ENCODE measurements around the gene PACRG.

PACRG gene

GRCh38 chr6:162710936-162711335 is 16.8 kb upstream of the PACRG start:
- H3K23ac ChIP-seq (ENCODE audit: low read length): no peak overlapping the region
- H2BK120ac ChIP-seq (ENCODE audit: insufficient read depth, low read length, poor library complexity): no peak overlapping the region
- H4K8ac ChIP-seq (ENCODE audit: low read depth, low read length): no peak overlapping the region
- no peak overlapping the region for H4K91ac ChIP-seq (ENCODE audit: low read depth, low read length)
- no peaks in the 10 kb centered on the region for H3K27me3 ChIP-seq (ENCODE audit: insufficient read depth, low read length)
- no peaks in the 10 kb centered on the region for H3K79me1 ChIP-seq (ENCODE audit: low read length)
- H3K18ac ChIP-seq (ENCODE audit: low read length): no peak overlapping the region
- H3K36me3 ChIP-seq (ENCODE audit: control insufficient read depth in 1 of 2, insufficient read depth in 2 of 2, low read length in 2 of 2): no peaks in the 10 kb centered on the region
- H2AK5ac ChIP-seq (ENCODE audit: low read length): no peak overlapping the region
- no peak for DNase-seq
- H3K4me2 ChIP-seq (ENCODE audit: low read length): no peak overlapping the region
- no peak overlapping the region for H2BK5ac ChIP-seq (ENCODE audit: low read depth, low read length, poor library complexity)
- no peak overlapping the region for H4K12ac ChIP-seq (ENCODE audit: low read depth, low read length)
- no peak overlapping the region for H3K14ac ChIP-seq (ENCODE audit: low read length)
- no peak overlapping the region for H3K4me3 ChIP-seq (ENCODE audit: low read depth, low read length)
- peaks cover 0 to 2% of the 10 kb centered on the region in 2 experiments for H3K4me1 ChIP-seq (ENCODE audit: control insufficient read depth in 1 of 2, insufficient read depth in 2 of 2, low read length in 2 of 2)
- H2BK12ac ChIP-seq (ENCODE audit: low read length): no peak overlapping the region
- H3K9ac ChIP-seq (ENCODE audit: low read length): no peak overlapping the region
- no peak overlapping the region for H3K4ac ChIP-seq (ENCODE audit: low read depth, low read length)
- no peak overlapping the region for H2AFZ ChIP-seq (ENCODE audit: insufficient read depth, low read length, poor library complexity)
- H3K9me3 ChIP-seq (ENCODE audit: insufficient read depth, low read depth, low read length): no peaks in the 10 kb centered on the region
- no CpG with 5 or more reads among the region's 2 CpGs for WGBS (ENCODE audit: extremely low coverage, insufficient coverage, insufficient read length)
- H3K27ac ChIP-seq (ENCODE audit: low read depth, low read length): no peak overlapping the region
- no peaks in the 10 kb centered on the region for H3K79me2 ChIP-seq (ENCODE audit: control insufficient read depth, insufficient read depth, low read length, poor library complexity)

DNA sequence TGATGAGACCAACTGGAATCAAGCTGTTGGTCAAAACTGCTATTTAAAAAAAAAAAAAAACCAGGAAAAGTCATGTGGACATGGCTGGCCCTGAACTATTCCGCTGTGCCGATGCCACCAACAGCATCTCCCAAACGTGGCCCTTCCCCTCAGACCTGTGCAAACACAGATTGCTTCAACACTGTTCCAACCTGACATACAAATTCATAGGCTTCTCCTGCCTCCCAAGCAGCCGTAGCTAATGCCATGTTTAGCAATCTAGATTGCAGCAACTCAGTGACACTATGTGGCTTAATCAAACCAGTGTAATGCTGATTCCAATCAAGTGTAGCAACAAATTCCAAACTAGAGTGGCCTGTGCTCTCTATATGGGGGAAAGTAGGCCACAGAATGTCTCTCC is 16.4 kb upstream of the PACRG start:
- H2BK12ac ChIP-seq (ENCODE audit: low read length): no peak overlapping the region
- no peaks in the 10 kb centered on the region for H3K27me3 ChIP-seq (ENCODE audit: insufficient read depth, low read length)
- H3K18ac ChIP-seq (ENCODE audit: low read length): no peak overlapping the region
- no peaks in the 10 kb centered on the region for H3K79me2 ChIP-seq (ENCODE audit: control insufficient read depth, insufficient read depth, low read length, poor library complexity)
- H3K36me3 ChIP-seq (ENCODE audit: control insufficient read depth in 1 of 2, insufficient read depth in 2 of 2, low read length in 2 of 2): no peaks in the 10 kb centered on the region
- no CpG with 5 or more reads among the region's 4 CpGs for WGBS (ENCODE audit: extremely low coverage, insufficient coverage, insufficient read length)
- no peak overlapping the region for H4K12ac ChIP-seq (ENCODE audit: low read depth, low read length)
- no peak for DNase-seq
- no peak overlapping the region for H2BK120ac ChIP-seq (ENCODE audit: insufficient read depth, low read length, poor library complexity)
- no peak overlapping the region for H3K23ac ChIP-seq (ENCODE audit: low read length)
- H2AK5ac ChIP-seq (ENCODE audit: low read length): no peak overlapping the region
- H3K79me1 ChIP-seq (ENCODE audit: low read length): no peaks in the 10 kb centered on the region
- H3K4me2 ChIP-seq (ENCODE audit: low read length): no peak overlapping the region
- no peaks in the 10 kb centered on the region for H3K9me3 ChIP-seq (ENCODE audit: insufficient read depth, low read depth, low read length)
- no peak overlapping the region for H3K4ac ChIP-seq (ENCODE audit: low read depth, low read length)
- H2BK5ac ChIP-seq (ENCODE audit: low read depth, low read length, poor library complexity): no peak overlapping the region
- H3K9ac ChIP-seq (ENCODE audit: low read length): no peak overlapping the region
- H3K27ac ChIP-seq (ENCODE audit: low read depth, low read length): no peak overlapping the region
- H3K4me1 ChIP-seq (ENCODE audit: control insufficient read depth in 1 of 2, insufficient read depth in 2 of 2, low read length in 2 of 2): peaks cover 0 to 2% of the 10 kb centered on the region in 2 experiments
- H4K8ac ChIP-seq (ENCODE audit: low read depth, low read length): no peak overlapping the region
- H3K14ac ChIP-seq (ENCODE audit: low read length): no peak overlapping the region
- H4K91ac ChIP-seq (ENCODE audit: low read depth, low read length): no peak overlapping the region
- H2AFZ ChIP-seq (ENCODE audit: insufficient read depth, low read length, poor library complexity): no peak overlapping the region
- no peak overlapping the region for H3K4me3 ChIP-seq (ENCODE audit: low read depth, low read length)

DNA sequence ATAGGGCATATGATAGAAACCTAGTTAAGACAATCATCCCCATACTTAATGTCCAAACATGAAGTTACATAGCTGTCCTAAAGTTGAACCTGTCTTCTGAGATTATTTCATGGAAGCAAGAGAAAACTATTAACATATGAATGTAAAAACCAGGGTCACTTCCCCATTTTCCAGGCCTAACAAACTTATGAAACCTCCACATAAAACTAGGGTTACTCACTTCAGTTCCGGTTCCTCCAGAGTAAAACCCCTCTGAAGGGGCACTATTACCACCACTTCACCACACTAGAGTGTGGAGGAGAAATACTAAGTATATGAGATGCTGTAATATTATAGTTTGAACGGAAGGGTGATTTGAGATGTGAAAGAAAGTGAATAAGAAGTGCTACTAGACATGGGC is 15.1 kb upstream of the PACRG start:
- Histone ChIP-seq H3K9me3 (ENCODE audit: insufficient read depth, low read depth, low read length) (no peaks in the 10 kb centered on the region), H2AK5ac (ENCODE audit: low read length) (no peak overlapping the region), H4K91ac (ENCODE audit: low read depth, low read length) (no peak overlapping the region), H3K18ac (ENCODE audit: low read length) (no peak overlapping the region), H3K27me3 (ENCODE audit: insufficient read depth, low read length) (no peaks in the 10 kb centered on the region), H2BK5ac (ENCODE audit: low read depth, low read length, poor library complexity) (no peak overlapping the region), H3K4me1 (ENCODE audit: control insufficient read depth in 1 of 2, insufficient read depth in 2 of 2, low read length in 2 of 2) (peaks cover 0 to 2% of the 10 kb centered on the region in 2 experiments), H3K23ac (ENCODE audit: low read length) (no peak overlapping the region), H3K27ac (ENCODE audit: low read depth, low read length) (no peak overlapping the region), H2BK120ac (ENCODE audit: insufficient read depth, low read length, poor library complexity) (no peak overlapping the region), H4K8ac (ENCODE audit: low read depth, low read length) (no peak overlapping the region), H3K36me3 (ENCODE audit: control insufficient read depth in 1 of 2, insufficient read depth in 2 of 2, low read length in 2 of 2) (no peaks in the 10 kb centered on the region), H4K12ac (ENCODE audit: low read depth, low read length) (no peak overlapping the region), H2BK12ac (ENCODE audit: low read length) (no peak overlapping the region), H3K4me3 (ENCODE audit: low read depth, low read length) (no peak overlapping the region), H3K4me2 (ENCODE audit: low read length) (no peak overlapping the region), H3K9ac (ENCODE audit: low read length) (no peak overlapping the region), H2AFZ (ENCODE audit: insufficient read depth, low read length, poor library complexity) (no peak overlapping the region), H3K4ac (ENCODE audit: low read depth, low read length) (no peak overlapping the region), H3K79me2 (ENCODE audit: control insufficient read depth, insufficient read depth, low read length, poor library complexity) (no peaks in the 10 kb centered on the region), H3K14ac (ENCODE audit: low read length) (no peak overlapping the region), H3K79me1 (ENCODE audit: low read length) (no peaks in the 10 kb centered on the region)
- 100% methylated on average over 1 of the region's 2 CpGs for WGBS (ENCODE audit: extremely low coverage, insufficient coverage, insufficient read length)
- no peak for DNase-seq

DNA sequence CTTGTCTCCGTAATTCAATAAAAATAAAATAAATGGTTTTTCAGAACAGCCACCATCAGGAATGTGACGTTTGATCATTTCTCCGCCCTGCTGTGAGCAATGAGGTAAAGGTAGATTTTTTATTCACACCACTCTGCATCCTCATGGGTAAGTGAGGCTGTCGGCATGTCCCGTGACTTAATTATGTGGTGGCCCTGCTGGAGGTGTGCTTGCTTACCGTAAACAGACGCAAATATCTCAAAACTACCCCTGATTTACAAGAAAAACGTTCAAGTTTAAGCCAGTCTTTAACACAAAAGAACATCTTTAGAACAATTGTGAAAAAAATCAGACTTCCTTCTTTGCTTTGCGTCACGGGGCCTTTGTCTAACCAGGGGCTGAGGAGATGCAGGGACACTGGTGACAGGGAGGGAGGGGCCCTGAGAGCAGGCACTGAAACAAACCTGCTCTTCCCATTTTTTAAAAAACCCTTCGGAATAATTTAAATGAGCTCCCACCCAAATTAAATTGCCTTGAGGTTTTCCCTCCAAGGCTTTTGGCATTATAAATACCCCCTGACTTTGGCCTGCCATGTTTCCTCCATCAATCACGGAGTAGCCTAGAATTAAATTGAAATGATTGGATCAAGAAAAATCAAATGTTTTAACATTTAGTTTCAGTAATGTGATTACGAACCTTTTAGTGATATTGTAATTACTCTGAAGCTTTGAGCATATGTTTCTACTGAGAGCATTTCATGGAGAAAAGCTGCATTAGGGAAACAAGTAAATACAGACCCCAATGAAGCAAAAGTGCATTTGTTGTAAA is 13.6 kb upstream of the PACRG start:
- WGBS (ENCODE audit: extremely low coverage, insufficient coverage, insufficient read length): no CpG with 5 or more reads among the region's 13 CpGs
- DNase-seq: no peak

More for the DNA sequence above, 13.6 kb upstream of the PACRG start:
- Histone ChIP-seq H4K12ac (ENCODE audit: low read depth, low read length) (no peak overlapping the region), H3K4ac (ENCODE audit: low read depth, low read length) (no peak overlapping the region), H3K36me3 (ENCODE audit: control insufficient read depth in 1 of 2, insufficient read depth in 2 of 2, low read length in 2 of 2) (no peaks in the 10 kb centered on the region), H3K14ac (ENCODE audit: low read length) (no peak overlapping the region), H4K91ac (ENCODE audit: low read depth, low read length) (no peak overlapping the region), H3K79me1 (ENCODE audit: low read length) (no peaks in the 10 kb centered on the region), H3K27ac (ENCODE audit: low read depth, low read length) (no peak overlapping the region), H2AK5ac (ENCODE audit: low read length) (no peak overlapping the region), H3K4me2 (ENCODE audit: low read length) (no peak overlapping the region), H2BK5ac (ENCODE audit: low read depth, low read length, poor library complexity) (no peak overlapping the region), H3K4me1 (ENCODE audit: control insufficient read depth in 1 of 2, insufficient read depth in 2 of 2, low read length in 2 of 2) (peaks cover 0 to 2% of the 10 kb centered on the region in 2 experiments), H3K9ac (ENCODE audit: low read length) (no peak overlapping the region), H3K79me2 (ENCODE audit: control insufficient read depth, insufficient read depth, low read length, poor library complexity) (no peaks in the 10 kb centered on the region), H3K9me3 (ENCODE audit: insufficient read depth, low read depth, low read length) (no peaks in the 10 kb centered on the region), H2BK12ac (ENCODE audit: low read length) (no peak overlapping the region), H3K4me3 (ENCODE audit: low read depth, low read length) (no peak overlapping the region), H2BK120ac (ENCODE audit: insufficient read depth, low read length, poor library complexity) (no peak overlapping the region), H4K8ac (ENCODE audit: low read depth, low read length) (no peak overlapping the region), H2AFZ (ENCODE audit: insufficient read depth, low read length, poor library complexity) (no peak overlapping the region), H3K18ac (ENCODE audit: low read length) (no peak overlapping the region), H3K23ac (ENCODE audit: low read length) (no peak overlapping the region), H3K27me3 (ENCODE audit: insufficient read depth, low read length) (no peaks in the 10 kb centered on the region)
